Measurements from ENCODE around the gene LDLRAD4.

Gene LDLRAD4

GRCh38 chr18:13253786-13254688, 35.5 kb downstream of the LDLRAD4 start:
- TF ChIP-seq CTCF (IDR thresholded peaks at IDR 0.05): no peak

GRCh38 chr18:13254971-13255927, 36.7 kb downstream of the LDLRAD4 start:
- TF ChIP-seq CTCF (IDR thresholded peaks at IDR 0.05): no peak

- TF ChIP-seq CTCF (IDR thresholded peaks at IDR 0.05): no peak
Observed at GRCh38 chr18:13256444-13257305, 38.1 kb downstream of the LDLRAD4 start.

GRCh38 chr18:13257361-13257980, 38.9 kb downstream of the LDLRAD4 start:
- TF ChIP-seq CTCF (IDR thresholded peaks at IDR 0.05): no peak

GRCh38 chr18:13258921-13259320, 40.4 kb downstream of the LDLRAD4 start:
- TF ChIP-seq CTCF (IDR thresholded peaks at IDR 0.05): no peak

GRCh38 chr18:13259701-13260100, 41.1 kb downstream of the LDLRAD4 start:
- no peak for TF ChIP-seq CTCF (IDR thresholded peaks at IDR 0.05)
